ENCODE data around the gene TRAPPC12.

The TRAPPC12 gene

DNA sequence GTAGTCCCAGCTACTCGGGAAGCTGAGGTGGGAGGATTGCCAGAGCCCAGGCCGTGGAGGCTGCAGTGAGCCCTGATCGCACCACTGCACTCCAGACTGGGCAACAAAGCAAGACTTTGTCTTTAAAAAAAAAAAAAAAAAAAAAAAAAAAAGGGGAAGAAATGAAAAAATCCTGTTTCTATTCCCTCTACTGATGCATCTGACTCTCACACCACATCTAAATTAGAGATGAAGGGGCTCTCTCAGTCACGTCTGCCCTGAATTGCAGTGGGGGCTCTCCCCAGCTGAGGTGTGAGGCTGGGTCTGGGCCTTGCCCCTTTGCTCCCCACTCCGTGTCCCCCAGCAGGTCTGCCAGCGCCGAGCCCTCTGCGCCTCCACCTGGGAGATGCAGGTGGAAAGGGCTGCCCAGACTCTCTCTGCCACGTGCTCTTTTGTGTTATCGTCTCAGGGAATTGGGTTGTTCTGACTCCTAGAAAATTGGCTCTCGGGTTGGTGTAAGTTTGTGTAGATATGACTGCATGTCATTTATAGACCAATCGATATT, 30.2 kb downstream of the TRAPPC12 start:
- no peak for DNase-seq

- DNase-seq: no peak
These were observed 31.6 kb downstream of the TRAPPC12 start for GRCh38 chr2:3411103-3411502.

GRCh38 chr2:3413697-3414096, 34.2 kb downstream of the TRAPPC12 start:
- DNase-seq: no peak

GRCh38 chr2:3414133-3414860, 34.8 kb downstream of the TRAPPC12 start:
- no peak for DNase-seq

GRCh38 chr2:3418766-3419404, 39.4 kb downstream of the TRAPPC12 start:
- DNase-seq: no peak

DNA sequence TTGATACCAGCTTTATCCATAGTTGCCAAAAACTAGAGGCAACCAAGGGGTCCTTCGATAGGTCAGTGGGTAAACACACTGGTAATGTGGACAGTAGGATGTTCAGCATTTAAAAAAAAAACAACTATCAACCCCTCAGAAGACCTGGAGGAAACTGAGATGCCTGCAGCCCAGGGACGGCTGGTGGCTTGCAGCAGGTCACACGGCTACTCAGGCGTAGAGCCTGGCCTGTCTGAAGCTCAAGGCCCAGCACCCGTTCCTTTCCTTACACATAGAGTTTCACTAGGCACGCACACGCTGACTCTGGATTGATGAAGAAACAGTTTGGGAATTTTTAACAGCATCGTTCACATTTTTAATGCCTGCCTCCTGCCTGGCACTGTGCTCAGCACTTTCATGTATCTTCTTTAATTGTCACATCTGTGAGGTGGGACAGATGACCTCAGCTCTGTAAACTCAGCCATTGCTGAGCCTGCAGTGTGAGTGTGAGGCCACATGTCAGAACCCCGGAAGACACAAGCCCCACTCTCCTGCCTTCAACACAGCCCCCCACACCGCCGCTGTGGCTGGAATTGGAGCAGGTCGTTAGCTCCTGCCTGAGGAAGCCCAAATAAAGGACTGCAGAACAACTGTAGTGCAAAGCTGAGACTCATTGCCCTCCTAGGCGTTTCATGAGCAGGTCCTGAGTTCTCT, 40.7 kb downstream of the TRAPPC12 start:
- DNase-seq: no peak

GRCh38 chr2:3420769-3421397, 41.4 kb downstream of the TRAPPC12 start:
- no peak for DNase-seq

- no peak for DNase-seq
These were observed 42.1 kb downstream of the TRAPPC12 start for GRCh38 chr2:3421580-3421979.

DNA sequence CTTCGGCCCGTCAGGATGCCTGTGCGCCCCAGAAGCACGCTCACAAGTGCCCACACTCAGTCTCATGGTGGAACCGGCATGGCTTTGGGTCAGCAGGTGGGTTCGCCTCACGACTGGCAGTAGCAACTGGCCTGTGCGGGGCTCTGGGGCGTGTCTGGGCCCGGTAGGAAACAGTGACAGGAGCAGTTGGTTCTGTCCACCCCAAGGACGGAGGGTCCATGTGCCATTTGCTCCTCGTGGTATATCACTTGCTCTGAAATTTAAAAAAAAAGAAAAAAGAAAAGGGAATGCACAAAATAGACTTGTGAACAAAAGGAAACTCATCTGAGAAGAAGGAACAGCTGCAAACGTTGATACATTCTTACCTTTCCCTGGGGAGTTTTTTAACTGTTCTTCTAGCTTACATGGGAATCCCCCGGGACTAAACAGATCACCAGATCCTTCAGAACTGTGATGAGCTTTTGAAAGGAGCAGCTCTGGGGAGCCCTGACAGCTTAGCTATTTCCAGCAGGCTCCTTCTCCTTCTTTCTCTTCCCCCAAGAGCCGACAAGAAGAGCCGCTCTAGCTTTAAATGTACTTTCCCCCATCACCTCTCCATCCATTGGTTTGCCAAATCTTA, 42.8 kb downstream of the TRAPPC12 start:
- no peak for DNase-seq

DNA sequence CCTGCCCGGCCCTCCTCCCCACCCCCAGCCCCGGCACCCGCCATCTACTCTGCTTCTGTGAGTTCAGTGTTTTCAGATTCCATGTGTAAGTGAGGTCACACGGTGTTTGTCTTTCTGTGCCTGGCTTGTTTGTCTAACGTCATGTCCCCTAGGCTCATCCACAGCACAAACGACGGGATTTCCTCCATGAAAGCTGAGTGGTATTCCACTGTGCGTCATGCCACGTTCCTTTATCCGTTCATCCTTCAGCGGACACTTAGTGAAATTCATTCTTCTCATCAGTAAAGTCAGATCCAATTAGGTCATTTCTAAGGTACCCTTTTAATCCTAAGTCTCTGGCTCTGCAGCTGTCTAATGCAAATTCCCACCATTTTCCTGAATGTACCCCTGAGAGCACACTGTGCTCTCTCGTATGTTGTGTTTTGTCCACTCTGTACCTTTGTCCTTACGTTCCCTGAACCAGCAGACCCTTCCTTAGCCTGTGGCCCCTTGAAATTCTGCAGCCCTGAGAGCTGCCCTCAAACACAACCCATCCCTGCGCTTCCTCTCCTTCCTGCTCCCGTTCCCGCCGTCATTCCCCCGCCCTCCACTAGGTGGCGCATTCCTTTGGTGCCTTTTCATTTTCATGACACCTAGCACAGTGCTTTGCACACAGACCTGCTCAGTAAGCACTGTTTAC, 44.1 kb downstream of the TRAPPC12 start:
- DNase-seq: peak; percentile 53 to 73

DNA sequence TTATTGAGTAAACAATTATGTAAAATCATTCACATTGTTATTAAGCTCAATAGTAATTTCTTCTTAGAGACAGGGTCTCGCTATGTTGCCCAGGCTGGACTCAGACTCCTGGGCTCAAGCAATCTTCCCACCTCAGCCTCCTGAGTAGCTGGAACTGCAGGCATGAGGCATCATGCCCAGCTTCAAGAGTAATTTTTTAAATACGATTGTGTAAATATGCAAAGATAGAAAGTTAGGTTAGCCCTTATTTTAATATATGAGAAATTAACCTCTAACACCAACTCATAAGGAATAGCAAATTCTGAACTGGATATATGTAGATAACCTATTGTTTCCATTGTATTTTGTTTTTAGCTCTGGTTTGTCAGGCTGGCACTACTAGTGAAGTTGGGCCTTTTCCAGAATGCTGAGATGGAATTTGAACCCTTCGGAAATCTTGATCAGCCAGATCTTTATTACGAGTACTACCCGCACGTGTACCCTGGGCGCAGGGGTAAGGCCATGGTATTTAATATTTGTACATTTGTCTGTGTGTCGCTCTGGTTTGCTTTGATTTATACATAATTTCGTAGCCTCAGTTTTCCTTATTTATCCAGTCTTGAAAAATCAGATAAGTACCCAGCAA, 44.8 kb downstream of the TRAPPC12 start:
- no peak for DNase-seq

DNA sequence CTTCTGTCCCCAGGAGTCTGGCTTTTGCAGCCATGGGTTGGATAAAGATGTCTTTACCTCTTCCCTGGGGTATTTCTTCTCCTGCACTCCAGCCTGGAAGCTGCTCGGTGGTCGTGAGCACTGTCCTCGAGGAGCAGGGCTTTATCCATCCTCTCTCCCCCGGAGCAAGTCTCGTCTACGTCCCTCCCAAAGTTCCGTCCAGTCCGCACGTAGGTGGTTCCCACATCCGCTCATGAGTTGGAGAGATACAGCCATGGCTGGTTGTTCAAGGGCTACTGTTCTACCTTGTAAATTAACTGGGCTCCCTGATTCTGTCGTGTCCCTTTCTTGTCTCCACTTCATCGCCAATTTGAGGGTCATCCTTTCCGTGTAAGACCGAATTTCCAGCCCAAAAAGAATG, 47.1 kb downstream of the TRAPPC12 start:
- no peak for DNase-seq

- no peak for DNase-seq
These were observed 47.8 kb downstream of the TRAPPC12 start for GRCh38 chr2:3427272-3427671.

DNA sequence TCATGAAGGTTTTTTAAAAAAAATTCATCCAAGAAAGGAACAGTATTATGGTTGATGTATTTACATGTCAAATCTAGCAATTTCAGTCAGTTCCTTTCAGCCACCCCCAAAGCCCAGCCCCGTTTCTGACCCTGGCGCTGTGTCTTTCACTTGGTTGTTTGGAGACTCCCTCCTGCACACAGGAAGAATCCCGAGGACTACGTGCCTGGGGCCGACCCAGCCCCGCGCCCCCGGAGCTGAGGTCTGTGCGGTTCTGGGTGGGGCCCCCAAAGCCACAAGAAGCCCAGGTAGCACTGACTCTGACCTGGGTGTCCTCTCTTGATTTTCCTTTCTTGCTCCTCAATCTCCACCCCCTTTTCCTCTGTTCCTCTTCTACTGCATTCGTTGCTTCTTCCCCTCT, 49.1 kb downstream of the TRAPPC12 start:
- DNase-seq: no peak

DNA sequence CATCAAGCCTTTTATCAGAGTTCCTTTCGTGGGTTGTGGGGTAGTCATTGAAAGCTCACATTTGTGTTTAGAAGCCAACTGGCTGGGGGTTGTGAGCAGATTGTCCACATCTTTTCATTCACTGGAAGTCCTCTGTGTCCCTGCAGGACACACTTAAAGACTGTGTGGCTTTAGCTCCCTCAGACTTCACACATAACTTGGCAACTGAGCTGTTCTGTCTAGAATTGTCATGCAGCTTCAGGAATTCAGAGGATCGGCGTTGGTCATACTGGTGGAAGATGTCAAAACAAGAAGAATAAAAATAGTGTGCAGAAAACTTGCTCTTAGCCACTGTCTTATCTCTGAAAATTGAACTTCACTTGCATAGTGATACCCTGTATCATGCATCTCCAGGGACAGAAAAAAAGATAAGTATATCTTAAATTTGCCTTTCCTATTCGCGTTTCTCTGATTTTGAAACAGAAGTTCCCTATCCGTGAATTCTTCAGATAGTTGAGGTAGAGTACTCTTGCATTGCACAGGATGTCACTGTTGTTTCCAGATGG, 49.6 kb downstream of the TRAPPC12 start:
- no peak for DNase-seq

GRCh38 chr2:3430172-3430571, 50.7 kb downstream of the TRAPPC12 start:
- DNase-seq: no peak

- DNase-seq: no peak
These were observed 51.4 kb downstream of the TRAPPC12 start for GRCh38 chr2:3430740-3431490.

DNA sequence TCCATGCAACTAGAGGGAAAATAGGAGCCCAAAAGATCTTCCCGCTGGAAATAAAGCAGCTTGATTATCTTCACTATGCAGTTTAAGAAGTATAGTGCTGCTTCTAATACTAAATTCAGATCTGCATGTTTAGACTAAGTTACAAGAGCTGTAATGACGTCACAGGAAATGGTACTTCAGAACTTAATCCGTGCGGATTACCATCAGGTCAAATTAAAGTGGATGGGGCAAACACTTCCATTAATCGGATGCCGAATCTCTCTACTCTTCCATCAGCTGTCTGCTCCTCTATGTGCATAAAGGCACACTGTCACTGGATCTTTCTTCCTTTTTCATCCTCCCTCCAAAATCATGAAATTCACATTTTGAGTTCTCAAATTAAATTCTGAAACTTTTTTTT, 52.6 kb downstream of the TRAPPC12 start:
- DNase-seq: no peak

DNA sequence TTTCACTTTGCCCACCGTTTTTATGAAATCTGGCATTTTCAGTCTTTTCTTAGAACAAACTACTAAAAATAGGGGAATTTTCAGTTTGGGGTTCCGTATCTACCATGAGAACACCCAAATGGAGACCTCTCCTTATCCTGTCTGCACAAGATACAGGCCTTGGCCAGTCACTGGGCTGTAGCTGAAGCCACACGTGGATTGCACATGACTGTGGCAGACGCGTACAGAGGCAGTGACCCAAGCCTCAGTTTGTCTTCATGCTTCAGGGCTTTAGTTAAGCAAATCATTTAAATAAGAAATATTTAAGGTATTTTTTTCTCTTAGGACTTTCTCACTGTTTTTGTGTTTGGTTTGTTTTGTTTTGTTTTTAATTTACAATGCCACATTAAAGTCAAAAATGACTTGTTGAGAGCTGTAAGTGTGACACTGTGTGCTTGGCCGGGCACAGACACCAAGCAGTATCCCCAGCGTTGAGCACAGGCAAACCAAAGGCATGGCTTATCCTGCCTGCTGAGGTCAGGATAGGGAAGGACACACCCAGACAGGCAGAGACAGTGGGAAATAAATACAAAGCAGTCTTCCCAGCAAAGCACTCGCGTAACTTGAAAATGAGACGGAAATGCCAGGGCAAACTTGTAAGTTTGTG, 53.3 kb downstream of the TRAPPC12 start:
- DNase-seq: no peak

DNA sequence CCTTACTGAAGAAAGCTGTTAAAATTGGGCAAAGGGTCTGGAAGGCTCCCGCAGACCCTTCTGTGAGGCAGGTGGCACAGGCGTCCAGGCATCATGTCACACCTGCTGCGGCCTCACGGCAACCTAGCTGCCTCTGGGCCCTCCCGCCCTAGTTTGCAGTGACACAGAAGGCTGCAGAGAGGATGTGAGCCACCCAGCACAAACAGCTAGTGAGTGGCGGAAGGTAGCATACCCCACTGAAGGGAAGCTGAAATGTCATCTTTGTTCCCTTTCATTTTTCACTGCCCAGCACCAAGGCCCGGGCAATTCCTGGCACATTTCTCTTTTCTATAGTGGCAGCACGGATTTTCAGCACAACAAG, 53.8 kb downstream of the TRAPPC12 start:
- no peak for DNase-seq

Measured in stimulated activated CD4-positive, alpha-beta T cell treated with anti-CD3 and anti-CD28 coated beads, Interleukin-4, amount 100 ng/mL, for 4 hours (primary cell).